WTC11 (cell line): ENCODE measurements around the gene MORN1. TPM values are rescaled to one million over a fixed set of nuclear protein-coding genes. Genes with fewer than 3 reads are reported as not detected.
A peak's percentile ranks its signal among the peaks of the same experiment; 100 is the strongest.

Source experiments
- ATAC-seq: fragments of 200-7000 bp; cut with Tn5 transposase; 2 replicates; pipeline ENCODE4 v1.10.0; 2021; ENCODE audit warnings: mild to moderate bottlenecking, moderate library complexity
- CTCF ChIA-PET: fragments of 300-600 bp; sonication (Branson Sonifier 250); formaldehyde crosslinking; loops from one replicate; lab custom pipeline; 2021; ENCODE audit warnings: antibody characterized with exemption; lab: Charles Lee
- POLR2A ChIA-PET: fragments of 350-600 bp; sonication (Branson Sonifier 250); formaldehyde crosslinking; loops from one replicate; lab custom pipeline; 2021; ENCODE audit warnings: antibody characterized with exemption; lab: Charles Lee
- DNase-seq: peaks from one replicate; pipeline ENCODE4 v3.0.0; 2021; ENCODE audit warnings: low spot score
- H3K27ac Mint-ChIP-seq: 2 replicates; pipeline ENCODE4 v1.8.0; 2021; ENCODE audit warnings: mixed read lengths
- H3K27me3 Mint-ChIP-seq: 2 replicates; pipeline ENCODE4 v1.8.0; 2021; ENCODE audit warnings: low read depth, mild to moderate bottlenecking, moderate library complexity, mixed read lengths
- H3K36me3 Mint-ChIP-seq: 2 replicates; pipeline ENCODE4 v1.8.0; 2021; ENCODE audit warnings: mixed read lengths
- H3K4me1 Mint-ChIP-seq: 2 replicates; pipeline ENCODE4 v1.8.0; 2022; ENCODE audit warnings: mixed read lengths
- H3K4me3 Mint-ChIP-seq: 2 replicates; pipeline ENCODE4 v1.8.0; 2021; ENCODE audit warnings: mild to moderate bottlenecking, moderate library complexity, mixed read lengths
- H3K9me3 Mint-ChIP-seq: 2 replicates; pipeline ENCODE4 v1.8.0; 2021; ENCODE audit warnings: mixed read lengths
- AR ChIP-seq: fragments of 250-450 bp; sonication (Bioruptor Pico); IDR thresholded peaks from 2 replicates; pipeline ENCODE4 v1.9.0; 2021; ENCODE audit warnings: mild to moderate bottlenecking
- ATF3 ChIP-seq: sonication (generic); formaldehyde crosslinking; conservative IDR thresholded peaks from 2 replicates; pipeline ENCODE4 v1.8.1; 2022; ENCODE audit warnings: mild to moderate bottlenecking, missing genetic modification reagents
- CDX4 ChIP-seq: fragments of 250-450 bp; sonication (Bioruptor Pico); IDR thresholded peaks from 2 replicates; pipeline ENCODE4 v1.9.0; 2021; ENCODE audit warnings: moderate library complexity, mild to moderate bottlenecking, inconsistent platforms, borderline replicate concordance
- ELF4 ChIP-seq: sonication (generic); formaldehyde crosslinking; IDR thresholded peaks from 2 replicates; pipeline ENCODE4 v1.8.1; 2022; ENCODE audit warnings: low read depth, mild to moderate bottlenecking, moderate library complexity, missing genetic modification reagents
- ETV6 ChIP-seq: sonication (generic); formaldehyde crosslinking; IDR thresholded peaks from 2 replicates; pipeline ENCODE4 v1.8.1; 2022; ENCODE audit warnings: mild to moderate bottlenecking, missing genetic modification reagents
- MLX ChIP-seq: sonication (generic); formaldehyde crosslinking; IDR thresholded peaks from 2 replicates; pipeline ENCODE4 v1.8.1; 2023; ENCODE audit warnings: mild to moderate bottlenecking, missing genetic modification reagents, moderate library complexity
- NR2C2 ChIP-seq: sonication (generic); formaldehyde crosslinking; IDR thresholded peaks from 2 replicates; pipeline ENCODE4 v1.8.0; 2022; ENCODE audit warnings: mild to moderate bottlenecking, missing genetic modification reagents
- OVOL2 ChIP-seq: fragments of 250-450 bp; sonication (Bioruptor Pico); IDR thresholded peaks from 2 replicates; pipeline ENCODE4 v1.9.0; 2021; ENCODE audit warnings: mild to moderate bottlenecking, borderline replicate concordance
- PREB ChIP-seq: sonication (generic); formaldehyde crosslinking; IDR thresholded peaks from 2 replicates; pipeline ENCODE4 v1.8.1; 2022; ENCODE audit warnings: mild to moderate bottlenecking, missing genetic modification reagents, moderate library complexity, borderline replicate concordance
- SOX15 ChIP-seq: fragments of 250-450 bp; sonication (Bioruptor Pico); IDR thresholded peaks from 2 replicates; pipeline ENCODE4 v1.9.0; 2021; ENCODE audit warnings: mild to moderate bottlenecking
- TCF7 ChIP-seq: sonication (generic); formaldehyde crosslinking; IDR thresholded peaks from 2 replicates; pipeline ENCODE4 v1.8.0; 2022; ENCODE audit warnings: mild to moderate bottlenecking, low read depth, missing genetic modification reagents, moderate library complexity
- ZNF263 ChIP-seq: sonication (generic); formaldehyde crosslinking; IDR thresholded peaks from 2 replicates; pipeline ENCODE4 v1.8.1; 2022; ENCODE audit warnings: low read depth, mild to moderate bottlenecking, moderate library complexity, missing genetic modification reagents
- ZNF317 ChIP-seq: sonication (generic); formaldehyde crosslinking; IDR thresholded peaks from 2 replicates; pipeline ENCODE4 v1.8.1; 2023; ENCODE audit warnings: low read depth, mild to moderate bottlenecking, moderate library complexity, missing genetic modification reagents, borderline replicate concordance
- ZNF416 ChIP-seq: fragments of 250-450 bp; sonication (Bioruptor Pico); IDR thresholded peaks from 2 replicates; pipeline ENCODE4 v1.9.0; 2021; ENCODE audit warnings: mild to moderate bottlenecking, inconsistent platforms
- total RNA-seq: library from RNA; stranded (reverse); gene quantifications from 3 replicates; pipeline ENCODE4 v1.2.3, GENCODE V29; 2021
- TF ChIP-seq, protein P1 (sequence below): fragments of 250-450 bp; sonication (Bioruptor Pico); conservative IDR thresholded peaks from 2 replicates; pipeline ENCODE4 v1.9.0; 2021; ENCODE audit warnings: mild to moderate bottlenecking

Gene MORN1
- total RNA-seq, 1 experiment from 2014 or later = 14.5 TPM

DNA sequence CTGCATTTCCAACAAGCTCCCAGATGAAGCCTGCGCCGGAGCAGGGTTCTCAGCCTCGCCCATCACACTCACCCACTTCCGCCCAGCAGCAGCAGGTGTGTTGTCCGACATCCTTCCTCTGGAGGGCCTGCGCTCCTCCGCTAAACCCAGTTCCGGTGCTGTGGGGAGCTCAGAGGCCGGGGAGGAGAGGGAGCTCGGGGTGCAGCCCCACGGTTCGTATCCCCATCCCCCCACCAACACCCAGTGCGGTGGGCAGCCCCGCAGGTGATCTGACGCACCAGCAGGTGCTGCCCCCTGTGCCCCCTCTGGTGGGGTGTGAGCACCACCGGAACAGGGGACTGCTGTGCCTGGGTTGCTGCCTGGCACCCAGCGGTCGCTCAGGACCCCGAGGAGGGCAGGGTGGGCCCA, 24.5 kb upstream of the MORN1 start (continued):
- TF ChIP-seq, protein P1, sequence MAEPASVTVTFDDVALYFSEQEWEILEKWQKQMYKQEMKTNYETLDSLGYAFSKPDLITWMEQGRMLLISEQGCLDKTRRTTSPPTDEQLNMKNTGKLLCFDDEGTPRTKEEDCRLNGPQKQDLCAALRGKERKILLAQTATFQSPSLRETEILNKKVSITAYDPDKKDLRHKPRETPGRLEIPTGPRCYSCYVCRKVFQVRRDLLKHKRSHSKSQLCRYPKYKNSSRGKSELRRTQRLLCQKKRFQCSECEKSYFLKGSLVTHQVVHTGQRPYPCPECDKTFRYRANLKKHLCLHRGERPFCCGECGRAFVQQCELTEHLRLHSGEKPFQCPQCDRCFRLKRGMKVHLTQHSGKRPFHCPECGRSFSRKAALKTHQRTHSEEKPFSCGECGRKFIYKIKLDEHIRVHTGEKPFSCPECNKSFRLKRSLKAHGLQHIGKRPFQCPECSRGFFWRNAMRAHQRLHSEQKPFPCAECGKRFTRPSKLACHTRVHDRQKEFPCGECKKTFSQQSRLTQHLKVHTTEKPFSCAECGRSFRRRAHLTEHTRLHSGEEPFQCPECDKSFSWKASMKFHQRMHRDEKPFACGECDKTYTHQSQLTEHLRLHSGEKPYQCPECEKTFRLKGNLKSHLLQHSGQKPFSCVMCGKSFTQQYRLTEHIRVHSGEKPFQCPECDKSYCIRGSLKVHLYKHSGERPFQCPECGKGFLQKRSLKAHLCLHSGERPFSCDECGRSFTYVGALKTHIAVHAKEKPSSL (CRISPR knock-in tag) = no peak
- no peak for TF ChIP-seq ZNF263 (CRISPR knock-in tag)

GRCh38 chr1:2415337-2415736, 24.0 kb upstream of the MORN1 start:
- Mint-ChIP-seq H3K27ac (peak overlapping the region; percentile 27; the same call in 1 of the 2 replicates), H3K9me3 (no peaks in the 10 kb centered on the region), H3K4me3 (no peak overlapping the region), H3K27me3 (no peaks in the 10 kb centered on the region; the same call in 1 of the 2 replicates), H3K36me3 (0 out of 2 replicates have a peak, but pooled peaks cover 3% of the 10 kb centered on the region)
- CTCF ChIA-PET = interaction anchor here (0.8 to 1.3 kb wide), 12 partner anchors 15 to 1305 kb away, joined by 3 to 6 read pairs (median 3); partner anchors contain the start of gene PANK4
- no peak for DNase-seq
- POLR2A ChIA-PET = interaction anchor here (0.7 kb wide), 1 partner anchor 903 kb away, joined by 3 read pairs; no protein-coding TSS in a partner anchor
- ATAC-seq = no peak
- TF ChIP-seq PREB (CRISPR knock-in tag) (no peak), ZNF263 (CRISPR knock-in tag) (no peak), ZNF317 (CRISPR knock-in tag) (no peak), AR (CRISPR knock-in tag) (no peak), ATF3 (CRISPR knock-in tag) (no peak), ZNF416 (CRISPR knock-in tag) (no peak), SOX15 (no peak), OVOL2 (no peak), ETV6 (CRISPR knock-in tag) (no peak), CDX4 (CRISPR knock-in tag) (no peak), ELF4 (CRISPR knock-in tag) (no peak), NR2C2 (no peak), TCF7 (CRISPR knock-in tag) (no peak), MLX (CRISPR knock-in tag) (no peak)
- TF ChIP-seq, all 79 proteins: peak for 0
- peaks cover 16% of the 10 kb centered on the region for H3K4me1 Mint-ChIP-seq
